GM21786 (cell line): ENCODE measurements around the gene HMGA1.

Experiments used
- ATAC-seq: cut with Tn5 transposase; IDR thresholded peaks from one replicate; pipeline ENCODE4 v1.9.1; 2021; ENCODE audit not compliant: unreplicated experiment

Gene HMGA1

GRCh38 chr6:34288581-34288980 lies 51.9 kb downstream of the HMGA1 start:
- ATAC-seq: no peak

GRCh38 chr6:34289137-34289536 lies 52.5 kb downstream of the HMGA1 start:
- ATAC-seq: no peak

GRCh38 chr6:34292954-34293353 lies 56.3 kb downstream of the HMGA1 start:
- no peak for ATAC-seq

GRCh38 chr6:34295721-34296120 lies 59.0 kb downstream of the HMGA1 start:
- peak; percentile 79 for ATAC-seq
